Heart left ventricle (tissue), 16 donors: ENCODE measurements around the gene ALKBH1. TPM values are rescaled to one million over a fixed set of nuclear protein-coding genes. Genes with fewer than 3 reads are reported as not detected.

Experiments
- ATAC-seq, 4 donors: fragments of 200-7000 bp; cut with Tn5 transposase; one replicate each; pipeline ENCODE4 v1.9.1; 2020 to 2022; ENCODE audit warnings: moderate library complexity in 4 of 4, mild to moderate bottlenecking in 3 of 4, moderate number of reproducible peaks in 1 of 4
- DNase-seq, 5 donors: peaks; one replicate each; pipeline ENCODE4 v3.0.0-alpha.2; 2020
- H3K27ac ChIP-seq, 12 donors: fragments of 200-600 bp; sonication (generic) in 4 of 12; one replicate each; pipeline versions ENCODE4 v1.5.0 to v1.8.0; 2016 to 2022; ENCODE audit warnings: mild to moderate bottlenecking in 2 of 12
- H3K27me3 ChIP-seq, 9 donors: fragments of 200-600 bp; sonication (generic) in 2 of 9; one replicate each; pipeline versions ENCODE4 v1.5.1 to v1.8.0; 2016 to 2022; ENCODE audit warnings: mild to moderate bottlenecking in 3 of 9
- H3K36me3 ChIP-seq, 9 donors: fragments of 200-600 bp; sonication (generic) in 2 of 9; one replicate each; pipeline versions ENCODE4 v1.5.0 to v1.8.0; 2018 to 2022; ENCODE audit warnings: mild to moderate bottlenecking in 2 of 9
- H3K4me1 ChIP-seq, 12 donors: fragments of 200-600 bp; sonication (generic) in 4 of 12; one replicate each; pipeline versions ENCODE4 v1.5.0 to v1.8.0; 2016 to 2022; ENCODE audit warnings: mild to moderate bottlenecking in 3 of 12
- H3K4me3 ChIP-seq, 12 donors: fragments of 200-600 bp; sonication (generic) in 4 of 12; one replicate each; pipeline versions ENCODE4 v1.5.0 to v1.8.0; 2017 to 2022; ENCODE audit warnings: mild to moderate bottlenecking in 9 of 12, moderate library complexity in 4 of 12
- H3K9me3 ChIP-seq, 12 donors: fragments of 200-600 bp; sonication (generic) in 4 of 12; one replicate each; pipeline versions ENCODE4 v1.5.0 to v1.8.0; 2016 to 2022; ENCODE audit warnings: mild to moderate bottlenecking in 1 of 12
- POLR2A ChIP-seq, 2 donors: fragments of 450-650 bp; IDR thresholded peaks; one replicate each; pipeline ENCODE4 v1.6.1; 2017; ENCODE audit warnings: antibody characterized with exemption in 2 of 2, mild to moderate bottlenecking in 2 of 2, moderate library complexity in 2 of 2
- WGBS, 4 donors: extraction: QIAGEN DNeasy Blood & Tissue Kit in 2 of 4; methylation state at CpG; one replicate each; pipeline versions ENCODE4 v1.1.5 to v1.1.7; 2013 to 2018; 5-methylcytosine and 5-hydroxymethylcytosine counted together
- intact Hi-C, 10 donors: fragments of 100-400 bp; cut with DNase I; formaldehyde crosslinking; loops; one replicate each; pipeline versions ENCODE4 v1.11.1 to v1.14.2; 2022
- polyA plus RNA-seq, 2 donors: library from polyadenylated mRNA; stranded (reverse); fragments of 200-250 nt; gene quantifications; one replicate each; pipeline ENCODE4 v1.2.3, GENCODE V29; 2013
- total RNA-seq, 9 donors: library from RNA; depleted of rRNA in 2 of 9; stranded (reverse); fragments of >200 nt in 2 of 9; fragmentation: NEBNext Ultra II Directional in 3 of 9; extraction: Animal tissue kit (Norgen Biotek cat#: 25700) in 3 of 9; gene quantifications; one replicate each; pipeline versions ENCODE4 v1.1.0 to v1.2.4, GENCODE V29; 2016 to 2023
- TF ChIP-seq, protein P1 (sequence below), 12 donors: fragments of 200-600 bp; sonication (generic) in 4 of 12; IDR thresholded peaks; one replicate each; pipeline versions ENCODE4 v1.5.0 to v1.8.0; 2018 to 2022; ENCODE audit warnings: antibody characterized with exemption in 12 of 12, mild to moderate bottlenecking in 5 of 12
- donor health status: ischemic (EF 13 %, LVEDD 7.1; RV severe dilation, severe dysfunction).
- donor health status: healthy with polysubstance abuse.
- donor health status: DM: no; HTN: yes; CAD: no.
- donor health status: DM: no; HTN: no; CAD: no.
- donor health status: ischemic (EF 25% LVEDD 6.9; RV normal size, moderate dysfunction).
- donor health status: ischemic (EF 25% LVEDD 5.7; RV mildly dilated, moderate dysfunction).
- donor health status: healthy.
- donor health status: DM: yes; HTN: yes; CAD: no.
- donor health status: ischemic (EF 35%, LVEDD 5.7; RV mildly dilated, moderate dysfunction).
- donor health status: nonischemic (EF 11% LVEDD 7.7; RV severe dilation, severe dysfunction).
- donor health status: DM: yes; HTN: yes; CAD: no.
- donor health status: PGD.
- donor health status: ischemic (EF 29% LVEDD 5.4; RV normal size, mild dysfunction).
- donor health status: nonischemic (EF 23%, LVEDD 6.1; RV moderate dilation, normal function).

The ALKBH1 gene
- total and polyA plus RNA-seq, 11 donors, result 6.5 to 16.5 (median 12.1) TPM

DNA sequence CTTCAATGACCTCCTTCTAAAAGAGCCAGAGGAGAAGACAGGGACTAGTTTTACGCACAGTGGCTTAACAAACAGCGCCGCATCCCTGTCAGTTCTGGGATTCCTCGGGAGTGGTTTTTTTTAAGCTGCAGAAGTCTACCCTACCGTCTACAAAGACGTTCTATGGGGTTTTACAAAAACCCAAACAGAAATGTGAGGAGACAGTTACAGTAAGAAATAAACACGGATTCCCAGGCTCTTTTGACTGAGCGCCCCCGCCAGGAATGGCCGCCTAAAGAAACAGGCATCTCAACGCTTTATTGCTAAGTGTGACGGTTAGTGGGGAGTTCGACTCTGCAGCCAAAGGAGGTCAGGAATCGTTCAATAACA is 484 bp downstream of the ALKBH1 start:
- Histone ChIP-seq H3K9me3 (no peaks in the 10 kb centered on the region), H3K27me3 (no peaks in the 10 kb centered on the region), H3K4me1 (peaks cover 0 to 37% (median 27%) of the 10 kb centered on the region in 12 donors), H3K36me3 (peaks cover 0 to 57% (median 53%) of the 10 kb centered on the region in 9 donors), H3K4me3 (peak overlapping the region; percentile 61 to 97 (median 91)), H3K27ac (peak overlapping the region in 11 of 12 donors; percentile 64 to 82 (median 71))
- WGBS, 4 donors, result 0 to 1% (median 1%) methylated on average over 14 of the region's 14 CpGs
- ATAC-seq, result peak; percentile 43 to 72 (median 56)
- DNase-seq, result peak in 1 of 5 donors; percentile 13
- intact Hi-C loops, result loop anchor here (2.0 to 10.0 kb wide), 7 partner anchors 50 to 253 kb away; partner anchors contain the start of genes AHSA1 (in 5 of the 10) and VIPAS39 (in 4 of the 10)
- TF ChIP-seq, protein P1, sequence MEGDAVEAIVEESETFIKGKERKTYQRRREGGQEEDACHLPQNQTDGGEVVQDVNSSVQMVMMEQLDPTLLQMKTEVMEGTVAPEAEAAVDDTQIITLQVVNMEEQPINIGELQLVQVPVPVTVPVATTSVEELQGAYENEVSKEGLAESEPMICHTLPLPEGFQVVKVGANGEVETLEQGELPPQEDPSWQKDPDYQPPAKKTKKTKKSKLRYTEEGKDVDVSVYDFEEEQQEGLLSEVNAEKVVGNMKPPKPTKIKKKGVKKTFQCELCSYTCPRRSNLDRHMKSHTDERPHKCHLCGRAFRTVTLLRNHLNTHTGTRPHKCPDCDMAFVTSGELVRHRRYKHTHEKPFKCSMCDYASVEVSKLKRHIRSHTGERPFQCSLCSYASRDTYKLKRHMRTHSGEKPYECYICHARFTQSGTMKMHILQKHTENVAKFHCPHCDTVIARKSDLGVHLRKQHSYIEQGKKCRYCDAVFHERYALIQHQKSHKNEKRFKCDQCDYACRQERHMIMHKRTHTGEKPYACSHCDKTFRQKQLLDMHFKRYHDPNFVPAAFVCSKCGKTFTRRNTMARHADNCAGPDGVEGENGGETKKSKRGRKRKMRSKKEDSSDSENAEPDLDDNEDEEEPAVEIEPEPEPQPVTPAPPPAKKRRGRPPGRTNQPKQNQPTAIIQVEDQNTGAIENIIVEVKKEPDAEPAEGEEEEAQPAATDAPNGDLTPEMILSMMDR (IDR thresholded peaks at IDR 0.05), result peak in 9 of 12 donors; percentile 6 to 46 (median 22)
- TF ChIP-seq POLR2A (IDR thresholded peaks at IDR 0.05), result no peak

DNA sequence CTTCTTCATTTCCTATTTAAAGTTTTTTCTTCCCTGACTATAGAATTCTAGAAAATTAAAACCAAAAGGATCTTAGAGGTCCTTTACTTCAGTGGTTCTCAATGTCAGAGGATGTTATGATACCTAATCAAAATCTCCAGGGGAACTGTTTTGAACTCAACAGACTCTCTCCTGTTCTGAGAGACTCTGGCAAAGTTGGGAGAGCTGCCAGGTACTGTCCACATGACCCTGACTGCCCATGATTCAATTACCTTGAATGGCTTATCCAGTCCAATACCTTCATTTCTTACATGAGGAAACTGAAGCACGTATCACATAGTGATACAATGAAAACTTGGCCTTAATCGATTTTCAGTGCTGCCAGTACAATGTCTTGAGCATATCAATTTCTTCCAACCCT is 16.6 kb downstream of the ALKBH1 start:
- Histone ChIP-seq H3K36me3 (peaks cover 0 to 99% (median 74%) of the 10 kb centered on the region in 9 donors), H3K27me3 (no peaks in the 10 kb centered on the region), H3K4me1 (peaks cover 0 to 4% (median 0%) of the 10 kb centered on the region in 12 donors), H3K27ac (peak overlapping the region in 7 of 12 donors; percentile 10 to 72 (median 50)), H3K9me3 (no peaks in the 10 kb centered on the region), H3K4me3 (no peak overlapping the region)
- intact Hi-C loops, result no loop called here
- DNase-seq (peak in 4 of 5 donors; percentile 39 to 77 (median 62)), ATAC-seq (peak; percentile 88 to 95 (median 92))
- 66 to 82% (median 75%) methylated on average over 2 of the region's 2 CpGs for WGBS, 4 donors
- no peak for TF ChIP-seq POLR2A (IDR thresholded peaks at IDR 0.05)
- TF ChIP-seq, protein P1 (IDR thresholded peaks at IDR 0.05), result no peak

DNA sequence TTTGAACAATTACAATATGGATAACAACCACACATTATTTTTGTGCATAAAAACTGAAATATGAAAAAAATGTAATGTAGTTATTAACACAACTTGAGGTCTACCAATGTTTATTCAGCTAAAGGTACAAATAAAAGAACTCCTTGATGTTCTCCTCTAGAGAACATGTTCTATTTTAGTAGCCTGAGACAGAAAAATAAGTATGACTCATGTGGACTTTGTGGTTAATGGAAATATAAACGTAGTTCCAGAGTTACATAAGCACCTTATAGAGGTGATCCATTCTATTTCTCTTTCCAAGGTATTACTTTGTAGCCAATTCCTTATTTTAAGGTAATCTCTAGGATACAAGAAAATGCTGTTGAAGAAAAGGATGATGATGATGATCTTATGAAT is 25.7 kb downstream of the ALKBH1 start:
- intact Hi-C loops, result no loop called here
- no peak for TF ChIP-seq POLR2A (IDR thresholded peaks at IDR 0.05)
- TF ChIP-seq, protein P1 (IDR thresholded peaks at IDR 0.05), result no peak
- Histone ChIP-seq H3K27me3 (no peaks in the 10 kb centered on the region), H3K36me3 (peaks cover 0 to 74% (median 61%) of the 10 kb centered on the region in 9 donors), H3K27ac (peak overlapping the region in 7 of 12 donors; percentile 2 to 61 (median 45)), H3K4me3 (no peak overlapping the region), H3K9me3 (no peaks in the 10 kb centered on the region), H3K4me1 (peaks cover 0 to 11% (median 7%) of the 10 kb centered on the region in 12 donors)
- 33 to 45% (median 37%) methylated on average over 1 of the region's 1 CpG for WGBS, 4 donors
- ATAC-seq, result peak; percentile 45 to 82 (median 66)
- DNase-seq, result no peak

DNA sequence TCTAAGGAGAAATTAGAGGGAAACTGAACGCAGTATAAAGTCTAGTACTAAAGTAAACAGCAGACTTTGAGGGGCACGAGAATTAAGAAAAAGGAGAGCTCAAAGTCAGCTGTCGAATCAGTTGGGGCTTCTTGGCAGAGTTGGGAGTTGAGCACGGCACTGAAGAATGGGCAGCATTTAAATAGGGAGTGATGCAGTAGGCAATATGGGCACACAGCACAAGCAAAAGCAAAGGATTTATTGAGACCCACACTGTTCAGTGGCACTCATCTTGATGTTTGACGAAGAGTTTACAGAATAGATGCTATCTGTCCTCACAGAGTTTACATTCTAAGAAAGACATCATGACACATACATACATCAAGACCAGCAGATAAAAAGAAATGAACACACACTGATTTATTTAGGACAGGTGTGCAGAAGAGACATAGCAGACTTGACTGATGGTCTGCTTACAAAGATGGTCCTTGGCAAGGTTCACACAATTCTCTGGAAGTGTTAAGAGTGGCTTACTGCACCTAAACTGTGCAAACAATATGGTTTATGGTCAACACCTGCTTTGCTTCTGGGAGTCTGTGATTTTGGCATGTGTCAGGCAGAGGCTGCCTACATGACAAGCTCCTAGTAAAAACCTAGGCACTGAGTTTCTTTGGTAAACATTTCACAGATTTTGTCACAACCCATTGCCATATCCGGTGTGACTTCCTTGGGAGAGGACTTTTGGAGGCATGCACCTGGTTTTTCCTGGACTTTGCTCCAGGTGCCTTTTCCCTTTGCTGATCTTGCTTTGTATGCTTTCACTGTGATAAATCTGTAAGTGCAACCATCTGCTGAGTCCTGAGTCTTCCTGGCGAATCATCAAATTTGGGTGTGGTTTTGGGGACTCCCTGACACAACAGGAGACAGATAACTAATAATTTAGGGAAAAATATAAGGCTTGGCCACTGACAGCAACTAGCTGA is 26.3 kb downstream of the ALKBH1 start:
- H3K36me3 ChIP-seq, result peaks cover 0 to 74% (median 61%) of the 10 kb centered on the region in 9 donors
- no peaks in the 10 kb centered on the region for H3K9me3 ChIP-seq
- peaks cover 0 to 11% (median 7%) of the 10 kb centered on the region in 12 donors for H3K4me1 ChIP-seq
- WGBS, 4 donors, result 79 to 90% (median 87%) methylated on average over 7 of the region's 7 CpGs
- no peak overlapping the region for H3K4me3 ChIP-seq
- no peaks in the 10 kb centered on the region for H3K27me3 ChIP-seq
- ATAC-seq, result peak in 3 of 4 donors; percentile 22 to 35 (median 23)
- H3K27ac ChIP-seq, result peak overlapping the region in 7 of 12 donors; percentile 2 to 61 (median 45)
- DNase-seq, result no peak
- no peak for TF ChIP-seq POLR2A (IDR thresholded peaks at IDR 0.05)
- TF ChIP-seq, protein P1 (IDR thresholded peaks at IDR 0.05), result no peak
- intact Hi-C loops, result no loop called here
